Stimulated activated naive CD4-positive, alpha-beta T cell treated with Interleukin-2 at 50 U/mL for 16 hours (primary cell): ENCODE measurements around the gene KMT2A.

ENCODE experiments used
- DNase-seq: peaks from one replicate; lab custom pipeline; 2025; lab: John Stamatoyannopoulos, UW

KMT2A gene

GRCh38 chr11:118488480-118489109, 52.3 kb downstream of the KMT2A start:
- peak; percentile 62 for DNase-seq

GRCh38 chr11:118491041-118491440, 54.7 kb downstream of the KMT2A start:
- no peak for DNase-seq

GRCh38 chr11:118497831-118498230, 61.5 kb downstream of the KMT2A start:
- DNase-seq = no peak

- DNase-seq = no peak
Measured at GRCh38 chr11:118503216-118503615, 66.9 kb downstream of the KMT2A start.

- no peak for DNase-seq
Measured at GRCh38 chr11:118511601-118512000, 75.3 kb downstream of the KMT2A start.

- DNase-seq = no peak
Measured at GRCh38 chr11:118514103-118514502, 77.8 kb downstream of the KMT2A start.

- no peak for DNase-seq
Measured at GRCh38 chr11:118519549-118519948, 83.3 kb downstream of the KMT2A start.

- DNase-seq = no peak
Measured at GRCh38 chr11:118521892-118522311, 85.6 kb downstream of the KMT2A start.

GRCh38 chr11:118522571-118523072, 86.3 kb downstream of the KMT2A start:
- no peak for DNase-seq

GRCh38 chr11:118524356-118524755, 88.1 kb downstream of the KMT2A start:
- DNase-seq = no peak

- DNase-seq = no peak
Measured at GRCh38 chr11:118524757-118525470, 88.6 kb downstream of the KMT2A start.

GRCh38 chr11:118526688-118527087, 90.4 kb downstream of the KMT2A start:
- DNase-seq = no peak

GRCh38 chr11:118527109-118527508, 90.8 kb downstream of the KMT2A start, which contains the start of gene TTC36:
TSS of gene TTC36 (plus strand) at chr11:118527474. CDS start at chr11:118527495, 21 bp downstream.
- DNase-seq = no peak

GRCh38 chr11:118528511-118528910, 92.2 kb downstream of the KMT2A start:
- no peak for DNase-seq

- DNase-seq = no peak
Measured at GRCh38 chr11:118529584-118530175, 93.4 kb downstream of the KMT2A start.

GRCh38 chr11:118530180-118530682, 93.9 kb downstream of the KMT2A start:
- no peak for DNase-seq

GRCh38 chr11:118530683-118531596, 94.6 kb downstream of the KMT2A start, which contains the start of gene TMEM25:
TSS of gene TMEM25 (plus strand) at chr11:118531192. CDS start at chr11:118531802, 610 bp downstream.
- DNase-seq = peak; percentile 79

GRCh38 chr11:118531597-118532084, 95.3 kb downstream of the KMT2A start:
- no peak for DNase-seq

GRCh38 chr11:118532091-118532490, 95.8 kb downstream of the KMT2A start:
- no peak for DNase-seq

GRCh38 chr11:118532852-118533768, 96.8 kb downstream of the KMT2A start:
- DNase-seq = no peak
